ENCODE measurements around the gene PIGV.
"Not testable (repeated sequence)": the region's sequence is repeated elsewhere in the genome, so short reads cannot be mapped to it uniquely, and the experiment has no call there.

The PIGV gene

GRCh38 chr1:26831546-26832248 is 43.9 kb downstream of the PIGV start:
- Histone ChIP-seq H3K9ac (ENCODE audit: low read length) (no peak overlapping the region), H3K4me2 (ENCODE audit: low read depth, low read length, poor library complexity, severe bottlenecking) (no peak overlapping the region), H3K36me3 (ENCODE audit: low read length) (no peaks in the 10 kb centered on the region)

GRCh38 chr1:26832249-26832960 is 44.7 kb downstream of the PIGV start:
- no peaks in the 10 kb centered on the region for H4K20me1 ChIP-seq (ENCODE audit: low read depth, low read length)
- peak overlapping the region; percentile 65 for H3K27ac ChIP-seq (ENCODE audit: low read depth, low read length)
- no peak overlapping the region for H2AFZ ChIP-seq (ENCODE audit: low read depth, low read length, severe bottlenecking)
- no peaks in the 10 kb centered on the region for H3K36me3 ChIP-seq (ENCODE audit: low read length)
- no peak overlapping the region for H3K4me3 ChIP-seq (ENCODE audit: insufficient read depth, low read length, poor library complexity, severe bottlenecking)
- TF ChIP-seq EZH2phosphoT487 (conservative IDR thresholded peaks at IDR 0.05; ENCODE audit: low read length), result no peak
- no peak for TF ChIP-seq CTCF (IDR thresholded peaks at IDR 0.05; ENCODE audit: insufficient read depth, low read length, poor library complexity, severe bottlenecking)
- no peaks in the 10 kb centered on the region for H3K27me3 ChIP-seq (ENCODE audit: low read length)
- H3K4me2 ChIP-seq (ENCODE audit: low read depth, low read length, poor library complexity, severe bottlenecking), result no peak overlapping the region
- H3K79me2 ChIP-seq (ENCODE audit: insufficient read depth, low read length), result peaks cover 4% of the 10 kb centered on the region; the same call in 1 of the 2 replicates
- no peaks in the 10 kb centered on the region for H3K9me3 ChIP-seq (ENCODE audit: insufficient read depth, low read length)
- H3K9me2 ChIP-seq (replicated peaks; ENCODE audit: insufficient read depth, low read length), result no peaks in the 10 kb centered on the region
- H3F3A ChIP-seq (ENCODE audit: insufficient read depth), result no peaks in the 10 kb centered on the region; the same call in 1 of the 2 replicates
- H3K9ac ChIP-seq (ENCODE audit: low read length), result no peak overlapping the region

More at GRCh38 chr1:26831546-26832248, 43.9 kb downstream of the PIGV start:
- Histone ChIP-seq H3F3A (ENCODE audit: insufficient read depth) (no peaks in the 10 kb centered on the region; the same call in 1 of the 2 replicates), H3K9me2 (replicated peaks; ENCODE audit: insufficient read depth, low read length) (no peaks in the 10 kb centered on the region), H2AFZ (ENCODE audit: low read depth, low read length, severe bottlenecking) (no peak overlapping the region), H3K9me3 (ENCODE audit: insufficient read depth, low read length) (no peaks in the 10 kb centered on the region), H3K27me3 (ENCODE audit: low read length) (no peaks in the 10 kb centered on the region), H3K27ac (ENCODE audit: low read depth, low read length) (no peak overlapping the region), H3K79me2 (ENCODE audit: insufficient read depth, low read length) (peaks cover 6% of the 10 kb centered on the region; the same call in 1 of the 2 replicates), H4K20me1 (ENCODE audit: low read depth, low read length) (no peaks in the 10 kb centered on the region), H3K4me3 (ENCODE audit: insufficient read depth, low read length, poor library complexity, severe bottlenecking) (no peak overlapping the region)
- TF ChIP-seq EZH2phosphoT487 (conservative IDR thresholded peaks at IDR 0.05; ENCODE audit: low read length) (no peak), CTCF (IDR thresholded peaks at IDR 0.05; ENCODE audit: insufficient read depth, low read length, poor library complexity, severe bottlenecking) (no peak)

GRCh38 chr1:26833432-26834405 is 46.0 kb downstream of the PIGV start:
- Histone ChIP-seq H3K4me3 (ENCODE audit: insufficient read depth, low read length, poor library complexity, severe bottlenecking) (no peak overlapping the region), H3K36me3 (ENCODE audit: low read length) (no peaks in the 10 kb centered on the region), H3K9me2 (replicated peaks; ENCODE audit: insufficient read depth, low read length) (no peaks in the 10 kb centered on the region), H3K27ac (ENCODE audit: low read depth, low read length) (peak overlapping the region; percentile 65), H2AFZ (ENCODE audit: low read depth, low read length, severe bottlenecking) (no peak overlapping the region), H3K9ac (ENCODE audit: low read length) (peak overlapping the region; percentile 30; the same call in 1 of the 2 replicates), H3K4me2 (ENCODE audit: low read depth, low read length, poor library complexity, severe bottlenecking) (peak overlapping the region; percentile 31), H3K79me2 (ENCODE audit: insufficient read depth, low read length) (no peaks in the 10 kb centered on the region), H3K27me3 (ENCODE audit: low read length) (no peaks in the 10 kb centered on the region), H3F3A (ENCODE audit: insufficient read depth) (no peaks in the 10 kb centered on the region; the same call in 1 of the 2 replicates), H3K9me3 (ENCODE audit: insufficient read depth, low read length) (no peaks in the 10 kb centered on the region), H4K20me1 (ENCODE audit: low read depth, low read length) (no peaks in the 10 kb centered on the region)
- no peak for TF ChIP-seq CTCF (IDR thresholded peaks at IDR 0.05; ENCODE audit: insufficient read depth, low read length, poor library complexity, severe bottlenecking)
- TF ChIP-seq EZH2phosphoT487 (conservative IDR thresholded peaks at IDR 0.05; ENCODE audit: low read length), result no peak

DNA sequence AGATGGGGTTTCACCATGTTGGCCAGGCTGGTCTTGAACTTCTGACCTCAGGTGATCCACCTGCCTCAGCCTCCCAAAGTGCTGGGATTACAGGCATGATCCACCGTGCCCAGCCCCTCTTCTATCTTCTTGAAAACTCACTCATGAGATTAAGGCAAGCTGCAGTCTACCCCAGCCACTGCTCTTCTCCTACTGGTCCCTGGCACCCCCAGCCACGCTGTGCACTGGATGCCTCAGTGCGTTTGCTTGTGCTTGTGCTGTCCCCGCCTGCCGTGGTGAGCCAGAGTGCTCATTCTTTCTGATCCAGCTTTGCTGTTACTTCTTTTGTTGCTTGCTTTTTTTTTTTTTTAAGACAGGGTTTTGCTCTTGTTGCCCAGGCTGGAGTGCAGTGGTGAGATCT is 49.9 kb downstream of the PIGV start:
- not testable (repeated sequence) for H3K27ac ChIP-seq (ENCODE audit: low read depth, low read length); H3F3A ChIP-seq (ENCODE audit: insufficient read depth); H3K9me2 ChIP-seq (replicated peaks; ENCODE audit: insufficient read depth, low read length); H3K4me3 ChIP-seq (ENCODE audit: insufficient read depth, low read length, poor library complexity, severe bottlenecking); H3K4me2 ChIP-seq (ENCODE audit: low read depth, low read length, poor library complexity, severe bottlenecking); H2AFZ ChIP-seq (ENCODE audit: low read depth, low read length, severe bottlenecking); H3K9me3 ChIP-seq (ENCODE audit: insufficient read depth, low read length); H3K79me2 ChIP-seq (ENCODE audit: insufficient read depth, low read length); H3K9ac ChIP-seq (ENCODE audit: low read length); H3K27me3 ChIP-seq (ENCODE audit: low read length); H3K36me3 ChIP-seq (ENCODE audit: low read length); H4K20me1 ChIP-seq (ENCODE audit: low read depth, low read length)
